ENCODE results near the gene KDELR1. TPM values are rescaled to one million over a fixed set of nuclear protein-coding genes. Genes with fewer than 3 reads are reported as not detected.
A peak's percentile ranks its signal among the peaks of the same experiment; 100 is the strongest.

The KDELR1 gene
- total and polyA plus RNA-seq, 9 of the 15 experiments (the other 6 are each of a cell fraction or from before 2014, with no cell fraction given), result 6.1 to 165 (median 58.5) TPM

DNA sequence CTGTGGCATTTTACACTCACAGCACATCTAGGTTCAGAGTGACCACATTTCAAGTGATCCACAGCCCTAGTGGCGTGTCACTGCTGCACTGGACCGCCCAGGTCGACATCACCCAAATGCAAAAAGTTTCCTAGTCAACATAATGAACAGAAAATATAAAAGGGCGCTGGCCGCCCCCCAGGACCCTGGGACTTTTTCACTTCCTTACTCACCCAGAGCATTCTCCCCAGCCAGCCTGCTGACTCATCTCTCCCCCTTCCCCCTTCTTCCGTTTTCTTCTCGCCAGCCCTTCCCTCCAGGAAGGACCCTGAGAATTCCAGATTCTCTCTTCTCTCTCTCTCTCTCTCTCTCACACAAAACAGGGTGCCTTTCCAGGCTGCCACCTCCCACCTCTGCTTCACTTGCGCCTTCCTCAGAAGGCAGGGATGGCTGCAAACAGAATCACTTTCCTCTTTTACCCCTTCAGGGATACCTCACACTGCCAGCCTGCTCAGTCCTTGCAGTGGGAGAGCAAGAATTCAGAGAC lies 33.4 kb upstream of the KDELR1 start (continued):
- TF ChIP-seq, protein P1, sequence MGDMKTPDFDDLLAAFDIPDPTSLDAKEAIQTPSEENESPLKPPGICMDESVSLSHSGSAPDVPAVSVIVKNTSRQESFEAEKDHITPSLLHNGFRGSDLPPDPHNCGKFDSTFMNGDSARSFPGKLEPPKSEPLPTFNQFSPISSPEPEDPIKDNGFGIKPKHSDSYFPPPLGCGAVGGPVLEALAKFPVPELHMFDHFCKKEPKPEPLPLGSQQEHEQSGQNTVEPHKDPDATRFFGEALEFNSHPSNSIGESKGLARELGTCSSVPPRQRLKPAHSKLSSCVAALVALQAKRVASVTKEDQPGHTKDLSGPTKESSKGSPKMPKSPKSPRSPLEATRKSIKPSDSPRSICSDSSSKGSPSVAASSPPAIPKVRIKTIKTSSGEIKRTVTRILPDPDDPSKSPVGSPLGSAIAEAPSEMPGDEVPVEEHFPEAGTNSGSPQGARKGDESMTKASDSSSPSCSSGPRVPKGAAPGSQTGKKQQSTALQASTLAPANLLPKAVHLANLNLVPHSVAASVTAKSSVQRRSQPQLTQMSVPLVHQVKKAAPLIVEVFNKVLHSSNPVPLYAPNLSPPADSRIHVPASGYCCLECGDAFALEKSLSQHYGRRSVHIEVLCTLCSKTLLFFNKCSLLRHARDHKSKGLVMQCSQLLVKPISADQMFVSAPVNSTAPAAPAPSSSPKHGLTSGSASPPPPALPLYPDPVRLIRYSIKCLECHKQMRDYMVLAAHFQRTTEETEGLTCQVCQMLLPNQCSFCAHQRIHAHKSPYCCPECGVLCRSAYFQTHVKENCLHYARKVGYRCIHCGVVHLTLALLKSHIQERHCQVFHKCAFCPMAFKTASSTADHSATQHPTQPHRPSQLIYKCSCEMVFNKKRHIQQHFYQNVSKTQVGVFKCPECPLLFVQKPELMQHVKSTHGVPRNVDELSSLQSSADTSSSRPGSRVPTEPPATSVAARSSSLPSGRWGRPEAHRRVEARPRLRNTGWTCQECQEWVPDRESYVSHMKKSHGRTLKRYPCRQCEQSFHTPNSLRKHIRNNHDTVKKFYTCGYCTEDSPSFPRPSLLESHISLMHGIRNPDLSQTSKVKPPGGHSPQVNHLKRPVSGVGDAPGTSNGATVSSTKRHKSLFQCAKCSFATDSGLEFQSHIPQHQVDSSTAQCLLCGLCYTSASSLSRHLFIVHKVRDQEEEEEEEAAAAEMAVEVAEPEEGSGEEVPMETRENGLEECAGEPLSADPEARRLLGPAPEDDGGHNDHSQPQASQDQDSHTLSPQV (IDR thresholded peaks at IDR 0.05), result peak; percentile 76
- TF ChIP-seq MNT (conservative IDR thresholded peaks at IDR 0.05) (no peak), CXXC5 (CRISPR knock-in tag; IDR thresholded peaks at IDR 0.05) (no peak), SMAD1 (IDR thresholded peaks at IDR 0.05; ENCODE audit: low read depth, low read length, partially characterized antibody) (no peak), ZNF263 (CRISPR knock-in tag; IDR thresholded peaks at IDR 0.05; ENCODE audit: borderline replicate concordance) (no peak), CHD1 (IDR thresholded peaks at IDR 0.05; ENCODE audit: low read length) (no peak), HNRNPH1 (optimal IDR thresholded peaks at IDR 0.05; ENCODE audit: low read depth, low read length) (no peak), EZH2 (IDR thresholded peaks at IDR 0.05; ENCODE audit: borderline replicate concordance, low read depth, low read length) (no peak), HOXB6 (CRISPR knock-in tag; IDR thresholded peaks at IDR 0.05; ENCODE audit: borderline replicate concordance) (no peak), ZNF408 (CRISPR knock-in tag; IDR thresholded peaks at IDR 0.05; ENCODE audit: low read depth) (no peak), LARP7 (IDR thresholded peaks at IDR 0.05) (no peak), CEBPG (CRISPR knock-in tag; IDR thresholded peaks at IDR 0.05) (no peak), CEBPG (tag; conservative IDR thresholded peaks at IDR 0.05 in 1 of 2, IDR thresholded peaks at IDR 0.05 in 1 of 2) (no peak), ZZZ3 (IDR thresholded peaks at IDR 0.05) (no peak), MAFG (tag; conservative IDR thresholded peaks at IDR 0.05) (peak; percentile 85), HDAC6 (IDR thresholded peaks at IDR 0.05; ENCODE audit: low read depth, low read length) (no peak), NR1H2 (CRISPR knock-in tag; IDR thresholded peaks at IDR 0.05) (no peak), PURB (CRISPR knock-in tag; IDR thresholded peaks at IDR 0.05; ENCODE audit: low read depth) (no peak), RCOR1 (IDR thresholded peaks at IDR 0.05; ENCODE audit: borderline replicate concordance in 1 of 2, low read depth in 2 of 2, low read length in 2 of 2) (peak in 1 of 2 experiments; percentile 8; a peak in 1 of 4 replicates), NFYB (IDR thresholded peaks at IDR 0.05; ENCODE audit: extremely low read depth, insufficient read length) (no peak), EP300 (IDR thresholded peaks at IDR 0.05; ENCODE audit: low read length) (peak; percentile 19; the same call in 1 of the 2 replicates), ZNF778 (CRISPR knock-in tag; IDR thresholded peaks at IDR 0.05) (no peak)
- TF ChIP-seq, protein P2, sequence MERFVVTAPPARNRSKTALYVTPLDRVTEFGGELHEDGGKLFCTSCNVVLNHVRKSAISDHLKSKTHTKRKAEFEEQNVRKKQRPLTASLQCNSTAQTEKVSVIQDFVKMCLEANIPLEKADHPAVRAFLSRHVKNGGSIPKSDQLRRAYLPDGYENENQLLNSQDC (CRISPR knock-in tag; IDR thresholded peaks at IDR 0.05), result no peak
- TF ChIP-seq, protein P3, sequence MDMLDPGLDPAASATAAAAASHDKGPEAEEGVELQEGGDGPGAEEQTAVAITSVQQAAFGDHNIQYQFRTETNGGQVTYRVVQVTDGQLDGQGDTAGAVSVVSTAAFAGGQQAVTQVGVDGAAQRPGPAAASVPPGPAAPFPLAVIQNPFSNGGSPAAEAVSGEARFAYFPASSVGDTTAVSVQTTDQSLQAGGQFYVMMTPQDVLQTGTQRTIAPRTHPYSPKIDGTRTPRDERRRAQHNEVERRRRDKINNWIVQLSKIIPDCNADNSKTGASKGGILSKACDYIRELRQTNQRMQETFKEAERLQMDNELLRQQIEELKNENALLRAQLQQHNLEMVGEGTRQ (CRISPR knock-in tag; IDR thresholded peaks at IDR 0.05), result no peak

All from K562 (cell line).